GM19025 (cell line): ENCODE data around the gene COPS6.

ENCODE experiments used
- ATAC-seq: cut with Tn5 transposase; IDR thresholded peaks from one replicate; pipeline ENCODE4 v1.9.1; 2021; ENCODE audit warnings: mild to moderate bottlenecking, low read depth, moderate library complexity; ENCODE audit not compliant: unreplicated experiment

Gene COPS6

DNA sequence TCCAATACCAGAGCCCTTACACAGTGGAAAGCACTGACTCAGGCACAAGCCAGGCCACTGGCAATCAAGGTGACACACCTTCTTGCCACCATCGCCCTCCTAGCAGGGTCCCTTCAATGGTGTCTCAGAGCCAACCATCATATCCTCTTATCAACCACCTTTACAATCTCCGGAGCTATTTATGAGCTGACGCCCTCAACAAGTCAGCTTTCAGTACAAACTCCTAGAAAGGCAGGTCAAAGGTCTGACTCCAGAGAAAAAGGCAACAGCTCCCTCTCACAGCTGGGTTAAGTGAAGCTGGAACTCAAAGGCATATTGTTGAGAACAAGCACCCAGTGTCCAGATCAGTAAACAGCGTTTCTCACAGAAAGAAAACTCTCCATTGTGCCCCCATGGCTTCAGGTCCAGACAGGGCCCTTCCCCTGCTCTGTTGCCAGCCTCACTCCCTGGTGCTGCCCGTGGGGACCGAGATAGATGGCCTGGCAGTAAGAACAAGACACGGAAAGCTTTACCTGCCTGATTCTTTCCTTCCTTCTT lies 9.7 kb upstream of the COPS6 start:
- no peak for ATAC-seq

DNA sequence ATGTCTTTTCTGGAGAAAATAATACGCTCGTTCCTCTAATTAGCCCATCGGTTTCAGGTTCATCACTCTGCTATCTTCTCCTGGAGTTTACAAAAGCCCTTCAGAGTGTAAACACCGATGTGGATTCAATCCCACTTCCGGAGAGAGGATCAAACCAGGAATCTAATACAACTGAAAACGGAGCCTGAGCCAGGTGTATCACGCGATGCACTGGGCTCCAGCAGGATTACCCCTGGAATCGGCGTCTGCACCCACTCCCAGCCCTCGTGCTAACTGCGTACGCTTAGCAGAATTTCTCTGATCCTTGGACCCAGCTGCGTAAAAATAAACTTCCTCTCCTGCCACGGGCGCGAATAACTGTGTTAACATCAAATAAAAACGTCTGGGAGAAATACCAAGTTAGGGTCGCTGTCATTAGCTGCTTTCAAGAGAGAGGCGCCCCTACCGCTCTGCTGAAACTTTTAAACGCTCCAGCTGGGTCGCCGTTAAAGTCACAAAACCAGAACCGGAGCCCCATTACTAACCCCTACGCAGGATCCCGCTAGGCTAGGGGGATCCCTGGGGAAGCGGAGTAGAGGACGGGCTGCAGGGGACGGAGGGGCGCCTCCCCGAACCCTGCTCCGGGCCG lies 7.7 kb upstream of the COPS6 start:
- ATAC-seq = no peak

DNA sequence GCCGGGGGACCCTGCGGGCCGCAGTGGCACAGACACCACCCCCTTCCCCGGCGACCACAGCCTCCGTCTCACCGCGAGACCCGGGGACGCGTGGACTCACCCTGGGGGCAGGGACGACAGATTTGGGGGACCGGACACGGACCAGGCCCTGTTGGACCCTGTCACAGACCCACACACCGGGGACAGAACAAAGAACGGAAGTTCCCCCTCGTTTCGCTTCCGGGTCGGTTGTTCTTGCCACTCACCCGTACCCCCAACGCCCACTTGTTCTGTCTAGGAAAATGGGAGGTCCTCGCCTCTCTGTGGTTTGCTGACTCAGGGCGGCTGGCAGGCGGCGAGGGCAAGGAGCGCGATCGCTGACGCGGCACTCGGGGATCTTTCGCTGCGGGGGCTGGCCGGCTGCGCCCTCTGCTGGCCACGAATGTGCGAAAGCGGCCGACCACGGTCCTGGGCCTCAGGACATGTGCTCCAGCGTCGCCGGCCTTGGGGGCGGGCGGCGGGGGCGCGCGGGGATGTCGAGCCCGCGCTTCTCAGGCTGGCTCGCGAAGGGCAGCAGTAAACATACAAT lies 7.2 kb upstream of the COPS6 start, which contains the start of gene ZNF3:
Gene ZNF3 (minus strand): TSS at position 189 of the 568 bp plus-strand sequence. CDS start 4,366 bp downstream, outside the sequence.
- ATAC-seq = peak; percentile 77

- ATAC-seq = no peak
These were observed 5.8 kb upstream of the COPS6 start for GRCh38 chr7:100082978-100083377.

DNA sequence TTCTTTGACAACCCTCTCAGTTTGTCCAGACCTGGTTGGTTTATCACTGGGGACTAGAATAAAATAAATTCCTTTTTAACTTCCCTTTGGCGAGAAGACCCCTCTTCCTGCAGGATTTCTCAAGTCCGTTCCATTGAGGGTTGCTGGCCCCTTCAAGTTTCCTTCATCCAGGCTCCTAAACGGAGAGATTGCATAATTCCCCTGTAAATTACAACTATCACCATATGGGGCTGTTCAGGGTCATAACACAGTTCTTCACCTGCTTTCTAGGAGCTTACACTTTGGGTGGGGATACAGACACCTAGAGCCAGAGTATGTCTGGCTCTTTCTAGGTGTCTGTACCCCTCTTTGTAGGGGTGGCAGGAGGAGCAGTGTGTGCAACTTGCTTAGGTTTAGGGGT lies 3.3 kb upstream of the COPS6 start:
- ATAC-seq = no peak

DNA sequence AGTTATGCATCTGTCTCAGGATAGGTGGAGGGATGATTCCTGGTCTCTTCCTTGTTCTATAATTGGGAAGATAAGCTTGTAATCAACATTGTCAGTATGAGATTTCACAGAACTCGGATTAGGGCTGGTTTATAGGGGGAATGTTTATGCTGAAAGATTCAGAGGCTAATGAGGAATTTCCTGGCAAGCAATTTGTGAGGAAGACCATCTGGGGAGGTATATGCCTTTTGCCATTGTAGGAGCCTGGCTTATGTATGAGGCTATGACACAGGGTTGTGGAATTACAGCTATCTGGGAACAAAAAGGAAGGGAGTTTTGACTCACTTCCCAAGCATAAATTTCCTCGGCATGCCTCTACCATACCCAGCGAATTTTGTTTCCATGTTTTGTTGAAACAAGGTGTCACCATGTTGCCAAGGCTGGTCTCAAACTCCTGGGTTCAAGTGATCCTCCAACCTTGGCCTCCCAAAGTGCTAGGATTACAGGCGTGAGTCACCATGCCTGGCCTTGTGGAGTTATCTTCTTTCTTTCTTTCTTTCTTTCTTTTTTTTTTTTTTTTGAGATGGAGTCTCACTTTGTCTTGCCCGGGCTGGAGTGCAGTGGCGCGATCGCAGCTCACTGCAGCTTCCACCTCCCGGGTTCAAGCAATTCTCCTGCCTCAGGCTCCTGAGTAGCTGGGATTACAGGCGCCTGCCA lies 1.6 kb upstream of the COPS6 start:
- no peak for ATAC-seq

- no peak for ATAC-seq
These were observed 611 bp upstream of the COPS6 start for GRCh38 chr7:100088095-100088620.

GRCh38 chr7:100089458-100090196 lies 858 bp downstream of the COPS6 start:
- no peak for ATAC-seq

DNA sequence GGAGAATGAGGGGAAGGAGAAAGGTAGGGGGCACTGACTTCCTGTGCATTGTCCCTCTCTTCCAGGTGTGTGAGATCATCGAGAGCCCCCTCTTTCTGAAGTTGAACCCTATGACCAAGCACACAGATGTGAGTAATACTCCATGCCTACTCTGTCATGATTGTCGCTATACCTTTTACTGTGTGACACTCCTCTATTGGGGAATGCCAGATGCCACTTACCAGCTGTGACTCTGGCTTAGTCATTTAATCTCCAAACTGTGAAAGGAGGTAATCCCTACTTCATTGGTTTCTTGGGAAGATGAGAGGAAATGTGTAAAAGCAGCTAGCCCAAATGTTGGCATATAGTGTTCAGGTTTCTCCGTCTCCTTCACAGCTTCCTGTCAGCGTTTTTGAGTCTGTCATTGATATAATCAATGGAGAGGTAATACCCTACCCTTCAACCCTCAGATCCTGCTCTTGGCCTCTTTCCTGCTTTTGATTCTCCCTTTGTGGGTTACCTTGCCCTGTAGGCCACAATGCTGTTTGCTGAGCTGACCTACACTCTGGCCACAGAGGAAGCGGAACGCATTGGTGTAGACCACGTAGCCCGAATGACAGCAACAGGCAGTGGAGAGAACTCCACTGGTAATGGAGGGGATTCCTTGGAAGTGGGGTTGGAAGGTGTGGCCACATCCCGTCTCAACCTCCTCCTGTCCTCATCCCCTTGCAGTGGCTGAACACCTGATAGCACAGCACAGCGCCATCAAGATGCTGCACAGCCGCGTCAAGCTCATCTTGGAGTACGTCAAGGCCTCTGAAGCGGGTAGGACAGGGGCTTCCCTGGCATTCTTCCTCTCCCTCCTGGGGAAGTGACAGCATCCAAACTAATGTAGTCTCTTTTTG lies 2.0 kb downstream of the COPS6 start:
- no peak for ATAC-seq

GRCh38 chr7:100091411-100092181 lies 2.8 kb downstream of the COPS6 start:
- ATAC-seq = no peak

GRCh38 chr7:100093054-100093453 lies 4.3 kb downstream of the COPS6 start:
- no peak for ATAC-seq

DNA sequence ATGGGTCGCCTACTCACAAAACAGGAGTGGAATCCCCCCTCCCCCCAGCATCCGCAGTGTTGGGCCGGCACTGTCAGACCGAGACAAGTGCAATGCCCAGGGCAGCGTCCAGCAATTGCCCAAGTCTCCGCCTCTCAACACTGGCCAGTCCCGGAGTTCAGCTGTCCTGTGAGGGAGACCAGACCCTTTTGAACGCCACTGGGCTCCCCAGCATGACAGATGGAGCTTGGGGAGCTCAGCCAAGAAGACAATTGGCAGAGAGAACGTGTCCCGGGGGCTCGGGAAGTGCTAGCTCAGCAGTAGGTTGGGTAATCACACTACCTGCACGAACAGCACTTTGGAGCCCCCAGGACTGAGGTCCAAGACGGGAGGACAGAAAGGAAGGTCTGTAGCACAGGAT lies 4.7 kb downstream of the COPS6 start:
- ATAC-seq = no peak

DNA sequence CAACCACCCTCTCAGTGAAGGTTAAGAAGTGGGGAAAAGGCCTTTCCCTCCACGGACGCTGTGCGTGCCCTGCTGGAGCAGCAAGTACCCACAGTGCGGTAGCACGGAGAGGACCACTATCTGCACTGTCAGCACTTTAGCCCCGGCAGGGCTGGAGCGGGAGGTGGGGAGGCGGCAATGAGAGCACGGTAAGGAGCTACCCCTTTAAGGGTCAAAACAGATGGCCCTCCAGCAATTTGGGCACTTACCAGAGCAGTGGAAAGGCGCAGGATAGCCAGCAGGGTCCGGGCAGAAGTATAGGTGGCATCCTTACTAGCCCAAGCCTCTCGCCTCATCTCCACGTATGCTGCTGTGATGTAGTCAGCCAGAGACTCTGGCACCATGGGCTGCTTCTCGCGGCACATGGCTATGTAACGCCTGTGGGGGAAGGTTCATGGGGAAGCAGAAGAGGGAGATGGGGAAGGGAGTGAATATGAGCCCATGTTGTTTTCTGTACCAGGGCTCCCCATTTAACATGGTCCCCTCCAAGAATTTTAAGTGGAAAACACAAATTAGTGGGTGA lies 5.2 kb downstream of the COPS6 start:
- no peak for ATAC-seq

- ATAC-seq = no peak
These were observed 6.5 kb downstream of the COPS6 start for GRCh38 chr7:100095289-100095688.

GRCh38 chr7:100095704-100096103 lies 6.9 kb downstream of the COPS6 start:
- no peak for ATAC-seq

DNA sequence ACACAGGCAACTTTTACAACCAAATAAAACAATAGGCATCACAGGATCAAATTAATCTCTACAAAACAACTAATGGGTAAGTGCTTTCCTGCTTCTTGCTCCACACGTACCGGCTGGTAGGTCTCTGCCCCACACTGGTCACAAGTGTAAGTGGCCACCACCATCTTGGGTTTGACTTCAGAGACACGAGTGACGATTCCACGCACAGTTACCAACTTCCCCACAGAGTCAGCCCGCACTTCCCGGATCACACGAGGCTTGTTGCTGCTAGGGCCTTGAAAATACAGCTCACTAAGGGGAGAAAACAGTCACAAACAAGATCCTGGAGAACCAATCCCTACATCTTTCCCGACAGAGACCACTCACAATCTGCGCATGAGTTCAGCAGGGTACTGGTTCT lies 10.1 kb downstream of the COPS6 start:
- no peak for ATAC-seq

- no peak for ATAC-seq
These were observed 10.7 kb downstream of the COPS6 start for GRCh38 chr7:100099452-100099851.

- peak; percentile 51 for ATAC-seq
These were observed 11.7 kb downstream of the COPS6 start for GRCh38 chr7:100100420-100101015.
